ENCODE data around the gene APOO.

APOO gene

GRCh38 chrX:23907498-23908218 is at the start of gene APOO, which contains the start of gene CXorf58:
Gene APOO (minus strand): TSS chrX:23907938. CDS start chrX:23907702, 236 bp downstream.
Gene CXorf58 (plus strand): TSS chrX:23908006. CDS start chrX:23910303, 2,297 bp downstream.
- DNase-seq (ENCODE audit: low spot score) (peak; percentile 80), ATAC-seq (ENCODE audit: low read depth) (peak; percentile 95)
- peaks cover 3% of the 10 kb centered on the region for H3K4me1 ChIP-seq (ENCODE audit: insufficient read depth, poor library complexity, severe bottlenecking)
- H3K36me3 ChIP-seq (ENCODE audit: low read depth) = no peaks in the 10 kb centered on the region
- peak within 1 kb of the TSS; percentile 44 for H3K4me3 ChIP-seq (ENCODE audit: severe bottlenecking)
- H3K27me3 ChIP-seq (ENCODE audit: insufficient read depth, poor library complexity, severe bottlenecking) = no peaks in the 10 kb centered on the region
- peak; percentile 82 for TF ChIP-seq CTCF (IDR thresholded peaks at IDR 0.05; ENCODE audit: poor library complexity, severe bottlenecking)
- H3K9me3 ChIP-seq (ENCODE audit: severe bottlenecking) = no peaks in the 10 kb centered on the region
- H3K27ac ChIP-seq (ENCODE audit: poor library complexity, severe bottlenecking) = peak within 1 kb of the TSS; percentile 80

GRCh38 chrX:23954396-23954795 is 46.7 kb upstream of the APOO start:
- H3K4me3 ChIP-seq (ENCODE audit: severe bottlenecking) = no peak overlapping the region
- DNase-seq (ENCODE audit: low spot score) (no peak), ATAC-seq (ENCODE audit: low read depth) (no peak)
- H3K4me1 ChIP-seq (ENCODE audit: insufficient read depth, poor library complexity, severe bottlenecking) = peaks cover 5% of the 10 kb centered on the region
- no peaks in the 10 kb centered on the region for H3K27me3 ChIP-seq (ENCODE audit: insufficient read depth, poor library complexity, severe bottlenecking)
- H3K27ac ChIP-seq (ENCODE audit: poor library complexity, severe bottlenecking) = no peak overlapping the region
- no peak for TF ChIP-seq CTCF (IDR thresholded peaks at IDR 0.05; ENCODE audit: poor library complexity, severe bottlenecking)
- H3K9me3 ChIP-seq (ENCODE audit: severe bottlenecking) = no peaks in the 10 kb centered on the region
- H3K36me3 ChIP-seq (ENCODE audit: low read depth) = no peaks in the 10 kb centered on the region

GRCh38 chrX:23953908-23954269 is 46.2 kb upstream of the APOO start:
- Histone ChIP-seq H3K9me3 (ENCODE audit: severe bottlenecking) (no peaks in the 10 kb centered on the region), H3K4me3 (ENCODE audit: severe bottlenecking) (no peak overlapping the region), H3K36me3 (ENCODE audit: low read depth) (no peaks in the 10 kb centered on the region), H3K4me1 (ENCODE audit: insufficient read depth, poor library complexity, severe bottlenecking) (peaks cover 5% of the 10 kb centered on the region), H3K27ac (ENCODE audit: poor library complexity, severe bottlenecking) (no peak overlapping the region), H3K27me3 (ENCODE audit: insufficient read depth, poor library complexity, severe bottlenecking) (no peaks in the 10 kb centered on the region)
- ATAC-seq (ENCODE audit: low read depth) (no peak), DNase-seq (ENCODE audit: low spot score) (no peak)
- TF ChIP-seq CTCF (IDR thresholded peaks at IDR 0.05; ENCODE audit: poor library complexity, severe bottlenecking) = no peak

- H3K27ac ChIP-seq (ENCODE audit: poor library complexity, severe bottlenecking) = no peak overlapping the region
- no peak overlapping the region for H3K4me3 ChIP-seq (ENCODE audit: severe bottlenecking)
- ATAC-seq (ENCODE audit: low read depth) (no peak), DNase-seq (ENCODE audit: low spot score) (no peak)
- no peak for TF ChIP-seq CTCF (IDR thresholded peaks at IDR 0.05; ENCODE audit: poor library complexity, severe bottlenecking)
- H3K27me3 ChIP-seq (ENCODE audit: insufficient read depth, poor library complexity, severe bottlenecking) = no peaks in the 10 kb centered on the region
- H3K4me1 ChIP-seq (ENCODE audit: insufficient read depth, poor library complexity, severe bottlenecking) = peaks cover 5% of the 10 kb centered on the region
- H3K36me3 ChIP-seq (ENCODE audit: low read depth) = no peaks in the 10 kb centered on the region
- H3K9me3 ChIP-seq (ENCODE audit: severe bottlenecking) = no peaks in the 10 kb centered on the region
These were observed 45.5 kb upstream of the APOO start for GRCh38 chrX:23952984-23953907.

Data from RWPE2 (cell line).